ENCODE measurements around the gene MOCS3. TPM values are rescaled to one million over a fixed set of nuclear protein-coding genes. Genes with fewer than 3 reads are reported as not detected.

The MOCS3 gene
- total RNA-seq, 4 donors from 2014 or later: 4.2 to 5.7 (median 5.6) TPM

DNA sequence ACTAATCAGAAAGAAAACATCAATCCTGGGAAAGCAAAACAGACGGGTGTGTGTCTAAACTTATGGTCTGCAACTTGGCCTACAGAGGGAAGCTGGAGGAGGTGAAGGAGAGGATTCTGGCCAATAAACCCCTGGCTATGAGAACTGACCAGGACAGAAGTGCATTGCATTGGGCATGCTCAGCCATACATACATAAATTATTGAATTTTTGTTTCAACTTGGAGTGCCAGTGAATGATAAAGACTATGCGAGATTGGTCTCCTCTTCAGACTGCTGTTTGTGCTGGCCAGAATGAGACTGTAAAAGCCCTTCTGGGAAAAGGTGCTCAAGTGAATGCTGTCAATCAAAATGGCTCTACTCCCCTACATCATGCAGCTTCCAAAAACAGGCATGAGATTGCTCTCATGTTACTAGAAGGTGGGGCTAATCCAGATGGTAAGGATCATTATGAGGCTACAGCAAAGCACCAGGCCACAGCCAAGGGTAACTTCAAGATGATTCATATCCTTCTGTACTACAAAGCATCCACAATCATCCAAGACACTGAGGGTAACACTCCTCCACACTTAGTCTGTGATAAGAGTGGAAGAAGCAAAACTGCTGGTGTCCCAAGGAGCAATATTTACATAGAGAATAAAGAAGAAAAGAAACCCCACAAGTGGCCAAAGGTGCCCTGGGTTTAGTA is 44.8 kb upstream of the MOCS3 start:
- Histone ChIP-seq H3K36me3 (no peaks in the 10 kb centered on the region), H3K4me3 (no peak overlapping the region), H3K27me3 (no peaks in the 10 kb centered on the region), H3K27ac (no peak overlapping the region), H3K9me3 (no peaks in the 10 kb centered on the region), H3K4me1 (peaks cover 5 to 93% (median 39%) of the 10 kb centered on the region in 4 donors)
- TF ChIP-seq, protein P1, sequence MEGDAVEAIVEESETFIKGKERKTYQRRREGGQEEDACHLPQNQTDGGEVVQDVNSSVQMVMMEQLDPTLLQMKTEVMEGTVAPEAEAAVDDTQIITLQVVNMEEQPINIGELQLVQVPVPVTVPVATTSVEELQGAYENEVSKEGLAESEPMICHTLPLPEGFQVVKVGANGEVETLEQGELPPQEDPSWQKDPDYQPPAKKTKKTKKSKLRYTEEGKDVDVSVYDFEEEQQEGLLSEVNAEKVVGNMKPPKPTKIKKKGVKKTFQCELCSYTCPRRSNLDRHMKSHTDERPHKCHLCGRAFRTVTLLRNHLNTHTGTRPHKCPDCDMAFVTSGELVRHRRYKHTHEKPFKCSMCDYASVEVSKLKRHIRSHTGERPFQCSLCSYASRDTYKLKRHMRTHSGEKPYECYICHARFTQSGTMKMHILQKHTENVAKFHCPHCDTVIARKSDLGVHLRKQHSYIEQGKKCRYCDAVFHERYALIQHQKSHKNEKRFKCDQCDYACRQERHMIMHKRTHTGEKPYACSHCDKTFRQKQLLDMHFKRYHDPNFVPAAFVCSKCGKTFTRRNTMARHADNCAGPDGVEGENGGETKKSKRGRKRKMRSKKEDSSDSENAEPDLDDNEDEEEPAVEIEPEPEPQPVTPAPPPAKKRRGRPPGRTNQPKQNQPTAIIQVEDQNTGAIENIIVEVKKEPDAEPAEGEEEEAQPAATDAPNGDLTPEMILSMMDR (IDR thresholded peaks at IDR 0.05): no peak
- TF ChIP-seq EP300 (IDR thresholded peaks at IDR 0.05) (no peak), POLR2A (IDR thresholded peaks at IDR 0.05) (no peak)
- WGBS, 2 donors: 51 to 56% methylated on average over 2 of the region's 2 CpGs
- no peak for DNase-seq (ENCODE audit: low spot score in 2 of 2)

DNA sequence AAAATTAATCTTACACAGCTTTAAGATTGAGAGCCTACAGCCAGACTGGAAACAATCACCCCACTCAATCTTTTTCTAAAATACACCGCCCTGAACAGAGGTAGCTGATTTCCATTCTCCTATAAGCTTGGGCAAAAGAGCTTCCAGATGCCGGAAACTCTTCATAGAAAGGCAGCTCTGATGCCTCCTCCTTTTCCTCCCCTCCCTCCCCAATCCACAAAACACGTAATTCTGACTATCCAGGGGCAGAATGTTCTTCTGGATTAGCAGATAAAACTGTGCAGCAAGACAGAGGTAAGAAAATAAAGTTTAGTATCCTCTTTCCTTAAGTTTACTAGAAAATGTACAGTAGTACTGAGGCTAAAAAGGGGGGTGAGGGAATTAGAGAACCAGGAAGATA is 43.2 kb upstream of the MOCS3 start:
- no peak overlapping the region for H3K4me3 ChIP-seq
- TF ChIP-seq, protein P1 (IDR thresholded peaks at IDR 0.05): no peak
- TF ChIP-seq EP300 (IDR thresholded peaks at IDR 0.05) (no peak), POLR2A (IDR thresholded peaks at IDR 0.05) (no peak)
- WGBS, 2 donors: 37 to 39% methylated on average over 3 of the region's 3 CpGs
- no peaks in the 10 kb centered on the region for H3K9me3 ChIP-seq
- H3K27me3 ChIP-seq: no peaks in the 10 kb centered on the region
- no peaks in the 10 kb centered on the region for H3K36me3 ChIP-seq
- DNase-seq (ENCODE audit: low spot score in 2 of 2): no peak
- peaks cover 5 to 93% (median 38%) of the 10 kb centered on the region in 4 donors for H3K4me1 ChIP-seq
- peak overlapping the region in 1 of 4 donors; percentile 45 for H3K27ac ChIP-seq

DNA sequence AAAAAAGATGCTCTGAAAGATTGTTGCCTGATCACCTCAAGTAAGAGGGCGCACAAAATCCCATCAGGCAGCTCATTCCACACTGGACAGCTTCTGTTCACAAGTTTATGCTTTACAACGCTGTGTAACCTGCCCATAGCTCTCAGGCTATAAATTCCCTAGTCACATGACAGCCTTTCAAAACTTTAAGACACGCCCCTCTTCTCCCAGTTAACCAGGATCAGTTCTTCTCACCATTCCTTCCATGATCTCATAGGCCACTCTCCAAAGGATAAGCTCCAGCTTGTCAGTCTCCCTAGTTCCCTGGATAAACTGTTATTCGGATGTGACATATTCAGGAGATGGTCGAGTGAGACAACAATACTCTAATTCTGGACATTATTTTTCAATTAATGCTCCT is 42.4 kb upstream of the MOCS3 start:
- no peaks in the 10 kb centered on the region for H3K9me3 ChIP-seq
- H3K36me3 ChIP-seq: no peaks in the 10 kb centered on the region
- DNase-seq (ENCODE audit: low spot score in 2 of 2): no peak
- peaks cover 5 to 93% (median 41%) of the 10 kb centered on the region in 4 donors for H3K4me1 ChIP-seq
- H3K27ac ChIP-seq: no peak overlapping the region
- TF ChIP-seq POLR2A (IDR thresholded peaks at IDR 0.05) (no peak), EP300 (IDR thresholded peaks at IDR 0.05) (no peak)
- TF ChIP-seq, protein P1 (IDR thresholded peaks at IDR 0.05): no peak
- no peak overlapping the region for H3K4me3 ChIP-seq
- 44 to 48% methylated on average over 5 of the region's 5 CpGs for WGBS, 2 donors
- H3K27me3 ChIP-seq: no peaks in the 10 kb centered on the region

DNA sequence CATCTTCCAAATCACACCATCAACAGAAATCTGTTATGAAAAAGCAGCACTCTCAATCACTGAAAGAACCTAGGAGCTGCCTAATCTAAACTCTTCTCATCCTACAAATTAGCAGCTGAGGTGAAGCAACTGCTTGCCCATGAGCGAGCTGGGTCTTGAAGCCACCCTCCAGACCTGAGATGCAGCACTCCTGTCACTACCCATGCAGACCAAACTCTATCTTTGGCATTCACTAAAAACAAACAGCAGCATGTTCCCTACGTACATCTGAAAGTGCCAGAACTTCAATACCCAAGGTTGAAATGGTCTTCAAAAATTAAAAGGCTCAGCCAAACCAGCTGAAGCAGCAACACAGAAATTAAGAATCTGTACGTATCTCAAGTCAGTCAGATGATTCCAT is 41.7 kb upstream of the MOCS3 start:
- DNase-seq (ENCODE audit: low spot score in 2 of 2): no peak
- H3K36me3 ChIP-seq: no peaks in the 10 kb centered on the region
- no peaks in the 10 kb centered on the region for H3K27me3 ChIP-seq
- H3K27ac ChIP-seq: no peak overlapping the region
- peaks cover 5 to 93% (median 44%) of the 10 kb centered on the region in 4 donors for H3K4me1 ChIP-seq
- 73% methylated on average over 3 of the region's 3 CpGs for WGBS, 2 donors
- no peaks in the 10 kb centered on the region for H3K9me3 ChIP-seq
- no peak overlapping the region for H3K4me3 ChIP-seq
- TF ChIP-seq EP300 (IDR thresholded peaks at IDR 0.05): no peak
- no peak for TF ChIP-seq POLR2A (IDR thresholded peaks at IDR 0.05)
- TF ChIP-seq, protein P1 (IDR thresholded peaks at IDR 0.05): no peak

DNA sequence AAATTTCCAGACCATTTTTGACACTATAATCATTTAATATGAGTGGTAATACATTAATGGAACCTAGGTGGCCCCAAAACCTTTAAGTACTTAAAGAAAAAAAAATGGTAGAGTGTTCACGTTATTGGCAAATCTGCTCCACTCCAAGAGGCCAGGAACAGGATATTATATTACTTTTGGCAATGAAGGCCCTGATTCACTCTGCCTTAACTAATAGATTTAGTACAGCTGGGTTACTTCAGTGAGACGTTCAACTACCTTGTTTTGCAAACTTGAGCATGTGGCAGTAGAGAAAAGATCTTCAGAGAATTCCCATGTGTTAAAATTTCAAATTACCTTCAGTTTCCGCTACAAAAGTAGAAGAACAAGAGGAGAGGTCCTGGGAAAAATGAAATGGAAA is 40.2 kb upstream of the MOCS3 start:
- Histone ChIP-seq H3K36me3 (peaks cover 0 to 3% (median 0%) of the 10 kb centered on the region in 3 donors), H3K4me3 (no peak overlapping the region), H3K27ac (no peak overlapping the region), H3K4me1 (peaks cover 5 to 93% (median 46%) of the 10 kb centered on the region in 4 donors), H3K27me3 (no peaks in the 10 kb centered on the region), H3K9me3 (no peaks in the 10 kb centered on the region)
- TF ChIP-seq EP300 (IDR thresholded peaks at IDR 0.05) (no peak), POLR2A (IDR thresholded peaks at IDR 0.05) (no peak)
- TF ChIP-seq, protein P1 (IDR thresholded peaks at IDR 0.05): no peak
- WGBS, 2 donors: 46 to 54% methylated on average over 3 of the region's 3 CpGs
- DNase-seq (ENCODE audit: low spot score in 2 of 2): no peak
